ENCODE data around the gene PNPLA6. TPM values are rescaled to one million over a fixed set of nuclear protein-coding genes. Genes with fewer than 3 reads are reported as not detected.

Gene PNPLA6
- total and polyA plus RNA-seq, 10 of the 15 experiments (the other 5 are each of a cell fraction or from before 2014, with no cell fraction given): 0.95 to 105 (median 40.0) TPM

DNA sequence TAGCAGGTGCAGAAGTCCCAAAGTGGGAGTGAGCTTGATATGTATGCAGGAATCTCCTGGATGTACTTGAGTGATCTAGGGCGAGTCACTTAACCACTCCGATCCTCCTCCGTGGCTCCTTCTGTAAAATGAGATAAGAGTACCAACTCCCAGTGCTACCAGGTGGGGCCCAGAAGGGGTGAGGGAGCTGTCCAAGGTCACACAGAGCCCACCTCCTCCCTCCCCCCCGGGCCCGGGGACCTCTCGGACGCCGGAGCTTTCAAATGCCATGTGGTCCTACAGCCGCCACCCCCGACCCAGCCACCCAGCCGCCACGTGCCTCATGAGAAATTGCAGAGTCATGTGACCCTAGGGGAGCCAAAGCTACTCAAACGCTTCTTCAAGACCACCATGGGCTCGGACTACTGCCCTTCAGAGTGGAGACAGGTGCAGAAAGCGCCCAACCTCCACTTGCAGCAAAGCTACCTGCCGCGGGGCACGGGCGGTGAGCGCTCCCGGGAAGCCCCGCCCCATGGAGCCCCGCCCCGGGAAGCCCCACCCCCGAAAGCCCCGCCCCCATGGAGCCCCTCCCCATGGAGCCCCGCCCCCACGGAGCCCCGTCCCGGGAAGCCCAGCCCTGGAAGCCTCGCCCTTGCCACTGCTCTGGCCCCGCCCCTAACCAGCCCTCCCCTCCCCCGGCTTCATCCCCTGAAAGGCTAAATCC, 29.7 kb upstream of the PNPLA6 start:
- Histone ChIP-seq H3K36me3 (ENCODE audit: control insufficient read depth in 2 of 2, insufficient read depth in 2 of 2, low read length in 1 of 2) (no peaks in the 10 kb centered on the region), H3K4me3 (no peak overlapping the region), H3K9ac (ENCODE audit: control insufficient read depth, insufficient read depth, low read length) (no peak overlapping the region), H3K79me2 (ENCODE audit: control insufficient read depth, insufficient read depth, low read length) (no peaks in the 10 kb centered on the region), H3K27me3 (replicated peaks in 1 of 2; ENCODE audit: control insufficient read depth in 2 of 2, insufficient read depth in 2 of 2, low read length in 1 of 2) (no peaks in the 10 kb centered on the region), H4K20me1 (ENCODE audit: control insufficient read depth, insufficient read depth) (no peaks in the 10 kb centered on the region), H3K27ac (ENCODE audit: control insufficient read depth, insufficient read depth) (no peak overlapping the region), H3K4me2 (ENCODE audit: control insufficient read depth, insufficient read depth) (no peak overlapping the region), H3K4me1 (ENCODE audit: control insufficient read depth, insufficient read depth, low read length) (no peaks in the 10 kb centered on the region), H3K9me3 (replicated peaks; ENCODE audit: control insufficient read depth, insufficient read depth, low read length) (no peaks in the 10 kb centered on the region), H2AFZ (ENCODE audit: control insufficient read depth, low read depth, low read length) (no peak overlapping the region)
- no peak for DNase-seq (ENCODE audit: low read depth, low spot score)
- no peak for FAIRE-seq
- ChIA-PET POLR2A (no interaction called here), CTCF (no interaction called here), SMC1A (ENCODE audit: uncharacterized antibody, unreplicated experiment) (no interaction called here), RAD21 (ENCODE audit: unreplicated experiment) (no interaction called here)
- BruUV-seq (replicated peaks): no TSS peak
- intact Hi-C loops (cut with micrococcal nuclease; ENCODE audit: unreplicated experiment): no loop called here
- peak; percentile 50 for ATAC-seq
- TF ChIP-seq, protein P1, sequence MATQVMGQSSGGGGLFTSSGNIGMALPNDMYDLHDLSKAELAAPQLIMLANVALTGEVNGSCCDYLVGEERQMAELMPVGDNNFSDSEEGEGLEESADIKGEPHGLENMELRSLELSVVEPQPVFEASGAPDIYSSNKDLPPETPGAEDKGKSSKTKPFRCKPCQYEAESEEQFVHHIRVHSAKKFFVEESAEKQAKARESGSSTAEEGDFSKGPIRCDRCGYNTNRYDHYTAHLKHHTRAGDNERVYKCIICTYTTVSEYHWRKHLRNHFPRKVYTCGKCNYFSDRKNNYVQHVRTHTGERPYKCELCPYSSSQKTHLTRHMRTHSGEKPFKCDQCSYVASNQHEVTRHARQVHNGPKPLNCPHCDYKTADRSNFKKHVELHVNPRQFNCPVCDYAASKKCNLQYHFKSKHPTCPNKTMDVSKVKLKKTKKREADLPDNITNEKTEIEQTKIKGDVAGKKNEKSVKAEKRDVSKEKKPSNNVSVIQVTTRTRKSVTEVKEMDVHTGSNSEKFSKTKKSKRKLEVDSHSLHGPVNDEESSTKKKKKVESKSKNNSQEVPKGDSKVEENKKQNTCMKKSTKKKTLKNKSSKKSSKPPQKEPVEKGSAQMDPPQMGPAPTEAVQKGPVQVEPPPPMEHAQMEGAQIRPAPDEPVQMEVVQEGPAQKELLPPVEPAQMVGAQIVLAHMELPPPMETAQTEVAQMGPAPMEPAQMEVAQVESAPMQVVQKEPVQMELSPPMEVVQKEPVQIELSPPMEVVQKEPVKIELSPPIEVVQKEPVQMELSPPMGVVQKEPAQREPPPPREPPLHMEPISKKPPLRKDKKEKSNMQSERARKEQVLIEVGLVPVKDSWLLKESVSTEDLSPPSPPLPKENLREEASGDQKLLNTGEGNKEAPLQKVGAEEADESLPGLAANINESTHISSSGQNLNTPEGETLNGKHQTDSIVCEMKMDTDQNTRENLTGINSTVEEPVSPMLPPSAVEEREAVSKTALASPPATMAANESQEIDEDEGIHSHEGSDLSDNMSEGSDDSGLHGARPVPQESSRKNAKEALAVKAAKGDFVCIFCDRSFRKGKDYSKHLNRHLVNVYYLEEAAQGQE (IDR thresholded peaks at IDR 0.05; ENCODE audit: low read depth, low read length): peak; percentile 56; the same call in 1 of the 2 replicates
- TF ChIP-seq, protein P2, sequence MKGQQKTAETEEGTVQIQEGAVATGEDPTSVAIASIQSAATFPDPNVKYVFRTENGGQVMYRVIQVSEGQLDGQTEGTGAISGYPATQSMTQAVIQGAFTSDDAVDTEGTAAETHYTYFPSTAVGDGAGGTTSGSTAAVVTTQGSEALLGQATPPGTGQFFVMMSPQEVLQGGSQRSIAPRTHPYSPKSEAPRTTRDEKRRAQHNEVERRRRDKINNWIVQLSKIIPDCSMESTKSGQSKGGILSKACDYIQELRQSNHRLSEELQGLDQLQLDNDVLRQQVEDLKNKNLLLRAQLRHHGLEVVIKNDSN (IDR thresholded peaks at IDR 0.05; ENCODE audit: borderline replicate concordance, extremely low read length, insufficient read depth, low read depth, low read length): peak; percentile 40
- TF ChIP-seq HDAC6 (IDR thresholded peaks at IDR 0.05; ENCODE audit: unreplicated experiment): no peak
- whole genome bisulfite sequencing (ENCODE audit: insufficient coverage, insufficient replicate concordance, low lambda C conversion rate, missing lambda C conversion rate): 28% methylated on average over 17 of the region's 33 CpGs
- in situ Hi-C loops (cut with MboI): no loop called here

All from GM12878 (cell line).